ENCODE results near the gene NR4A1. TPM values are rescaled to one million over a fixed set of nuclear protein-coding genes. Genes with fewer than 3 reads are reported as not detected.
"Not testable (repeated sequence)": the region's sequence is repeated elsewhere in the genome, so short reads cannot be mapped to it uniquely, and the experiment has no call there.

Gene NR4A1
- total RNA-seq, 1 experiment from 2014 or later: 90.7 TPM

- DNase-seq (no peak), ATAC-seq (no peak)
- Histone ChIP-seq H3K9me2 (replicated peaks; ENCODE audit: low read length) (no peaks in the 10 kb centered on the region), H4K20me1 (ENCODE audit: low read length) (no peaks in the 10 kb centered on the region), H3K9me3 (ENCODE audit: low read length) (no peaks in the 10 kb centered on the region), H3K4me1 (ENCODE audit: insufficient read depth, low read length) (no peaks in the 10 kb centered on the region), H2AFZ (ENCODE audit: low read length) (no peak overlapping the region), H3K27me3 (ENCODE audit: low read length) (no peaks in the 10 kb centered on the region), H3K4me2 (ENCODE audit: low read length) (no peak overlapping the region), H3K4me3 (ENCODE audit: low read length) (no peak overlapping the region), H3K27ac (ENCODE audit: low read length) (no peak overlapping the region), H3K36me3 (ENCODE audit: low read depth, low read length) (no peaks in the 10 kb centered on the region), H3K79me2 (ENCODE audit: low read length) (no peaks in the 10 kb centered on the region), H3K9ac (ENCODE audit: low read length) (no peak overlapping the region), H3F3A (ENCODE audit: low read length, unreplicated experiment) (no peaks in the 10 kb centered on the region)
- intact Hi-C loops (cut with micrococcal nuclease): no loop called here
- no TSS peak for BruUV-seq (replicated peaks)
- CTCF ChIA-PET: no interaction called here
- no peak for TF ChIP-seq EZH2 (IDR thresholded peaks at IDR 0.05; ENCODE audit: low read length, unreplicated experiment)
- TF ChIP-seq, protein P1, sequence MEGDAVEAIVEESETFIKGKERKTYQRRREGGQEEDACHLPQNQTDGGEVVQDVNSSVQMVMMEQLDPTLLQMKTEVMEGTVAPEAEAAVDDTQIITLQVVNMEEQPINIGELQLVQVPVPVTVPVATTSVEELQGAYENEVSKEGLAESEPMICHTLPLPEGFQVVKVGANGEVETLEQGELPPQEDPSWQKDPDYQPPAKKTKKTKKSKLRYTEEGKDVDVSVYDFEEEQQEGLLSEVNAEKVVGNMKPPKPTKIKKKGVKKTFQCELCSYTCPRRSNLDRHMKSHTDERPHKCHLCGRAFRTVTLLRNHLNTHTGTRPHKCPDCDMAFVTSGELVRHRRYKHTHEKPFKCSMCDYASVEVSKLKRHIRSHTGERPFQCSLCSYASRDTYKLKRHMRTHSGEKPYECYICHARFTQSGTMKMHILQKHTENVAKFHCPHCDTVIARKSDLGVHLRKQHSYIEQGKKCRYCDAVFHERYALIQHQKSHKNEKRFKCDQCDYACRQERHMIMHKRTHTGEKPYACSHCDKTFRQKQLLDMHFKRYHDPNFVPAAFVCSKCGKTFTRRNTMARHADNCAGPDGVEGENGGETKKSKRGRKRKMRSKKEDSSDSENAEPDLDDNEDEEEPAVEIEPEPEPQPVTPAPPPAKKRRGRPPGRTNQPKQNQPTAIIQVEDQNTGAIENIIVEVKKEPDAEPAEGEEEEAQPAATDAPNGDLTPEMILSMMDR (conservative IDR thresholded peaks at IDR 0.05; ENCODE audit: low read depth, low read length): no peak
- TF ChIP-seq EZH2phosphoT487 (IDR thresholded peaks at IDR 0.05; ENCODE audit: borderline replicate concordance, low read length): no peak
- POLR2A ChIA-PET (ENCODE audit: unreplicated experiment): no interaction called here
Observed at GRCh38 chr12:52096332-52097044, 45.2 kb downstream of the NR4A1 start.

GRCh38 chr12:52097045-52097666 lies 45.9 kb downstream of the NR4A1 start:
- Histone ChIP-seq H3K27me3 (ENCODE audit: low read length) (no peaks in the 10 kb centered on the region), H3K79me2 (ENCODE audit: low read length) (no peaks in the 10 kb centered on the region), H3K9me3 (ENCODE audit: low read length) (no peaks in the 10 kb centered on the region), H2AFZ (ENCODE audit: low read length) (no peak overlapping the region), H3K27ac (ENCODE audit: low read length) (no peak overlapping the region), H3K36me3 (ENCODE audit: low read depth, low read length) (no peaks in the 10 kb centered on the region), H3K4me3 (ENCODE audit: low read length) (no peak overlapping the region), H4K20me1 (ENCODE audit: low read length) (no peaks in the 10 kb centered on the region), H3F3A (ENCODE audit: low read length, unreplicated experiment) (no peaks in the 10 kb centered on the region), H3K9ac (ENCODE audit: low read length) (no peak overlapping the region), H3K9me2 (replicated peaks; ENCODE audit: low read length) (no peaks in the 10 kb centered on the region), H3K4me1 (ENCODE audit: insufficient read depth, low read length) (no peaks in the 10 kb centered on the region), H3K4me2 (ENCODE audit: low read length) (no peak overlapping the region)
- TF ChIP-seq, protein P1 (conservative IDR thresholded peaks at IDR 0.05; ENCODE audit: low read depth, low read length): no peak
- TF ChIP-seq EZH2phosphoT487 (IDR thresholded peaks at IDR 0.05; ENCODE audit: borderline replicate concordance, low read length) (no peak), EZH2 (IDR thresholded peaks at IDR 0.05; ENCODE audit: low read length, unreplicated experiment) (no peak)
- intact Hi-C loops (cut with micrococcal nuclease): no loop called here
- CTCF ChIA-PET: no interaction called here
- no TSS peak for BruUV-seq (replicated peaks)
- ATAC-seq (no peak), DNase-seq (no peak)
- POLR2A ChIA-PET (ENCODE audit: unreplicated experiment): no interaction called here

DNA sequence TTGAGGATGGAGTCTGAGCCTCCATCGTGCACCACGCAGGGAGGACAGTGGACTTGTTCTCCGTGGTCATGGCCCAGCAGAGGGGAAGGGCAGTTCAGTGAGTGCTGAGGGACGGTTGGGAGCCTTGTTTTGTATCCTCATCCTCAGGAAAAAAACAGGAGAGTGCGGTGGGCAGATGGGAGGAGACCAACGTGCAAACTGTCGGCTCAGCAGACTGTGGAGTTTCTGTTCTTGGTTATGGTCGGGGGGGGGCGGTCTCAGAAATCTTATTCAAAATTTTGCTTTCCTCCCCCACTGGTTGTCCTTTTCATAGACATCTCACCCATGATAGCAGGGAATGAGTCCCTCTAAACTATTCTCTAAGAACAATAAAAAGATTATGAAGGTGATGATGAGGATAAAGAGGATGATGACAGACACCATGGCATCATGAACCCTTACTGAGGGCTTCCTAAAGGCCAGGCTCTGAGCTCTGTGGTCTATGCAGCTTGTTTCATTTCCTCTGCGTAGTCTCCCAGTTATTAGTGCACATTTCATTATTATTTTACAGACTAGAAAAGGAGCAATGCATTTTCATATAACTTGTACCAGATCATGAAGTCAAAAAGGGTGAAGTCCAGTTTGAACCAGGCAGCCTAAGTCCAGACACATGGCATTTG lies 53.3 kb downstream of the NR4A1 start:
- H3K36me3 ChIP-seq (ENCODE audit: low read depth, low read length); POLR2A ChIA-PET (ENCODE audit: unreplicated experiment); H3K27me3 ChIP-seq (ENCODE audit: low read length); DNase-seq; BruUV-seq (replicated peaks); H3K9me2 ChIP-seq (replicated peaks; ENCODE audit: low read length); H3K9me3 ChIP-seq (ENCODE audit: low read length); H3K4me3 ChIP-seq (ENCODE audit: low read length); intact Hi-C loops (cut with micrococcal nuclease); H3K9ac ChIP-seq (ENCODE audit: low read length); H3K27ac ChIP-seq (ENCODE audit: low read length); H4K20me1 ChIP-seq (ENCODE audit: low read length); H3K4me1 ChIP-seq (ENCODE audit: insufficient read depth, low read length); H3F3A ChIP-seq (ENCODE audit: low read length, unreplicated experiment); H3K79me2 ChIP-seq (ENCODE audit: low read length); ATAC-seq; H3K4me2 ChIP-seq (ENCODE audit: low read length); H2AFZ ChIP-seq (ENCODE audit: low read length); CTCF ChIA-PET: not testable (repeated sequence)

Other genes with a start within 250 kb of the NR4A1 start
- gene FIGNL2, start 202.7 kb upstream of the NR4A1 start, total RNA-seq (2014; rRNA removed): not detected in 2 replicates
- gene ANKRD33, start 163.3 kb upstream of the NR4A1 start, total RNA-seq (2014; rRNA removed): not detected in 2 replicates
- gene ACVRL1, start 143.9 kb upstream of the NR4A1 start, total RNA-seq (2014; rRNA removed): 0.40 TPM in 1 of 2 replicates, not detected in the other
- gene ACVR1B, start 99.7 kb upstream of the NR4A1 start, total RNA-seq (2014; rRNA removed): 9.8 and 11.5 TPM in 2 replicates
- gene TAMALIN, start 44.5 kb upstream of the NR4A1 start, total RNA-seq (2014; rRNA removed): 0.29 and 0.58 TPM in 2 replicates
- 110 and 167 TPM in 2 replicates for gene ATG101, start 18.5 kb downstream of the NR4A1 start, total RNA-seq (2014; rRNA removed)
- gene SMIM41, start 28.3 kb downstream of the NR4A1 start, total RNA-seq (2014; rRNA removed): not detected in 2 replicates
- 19.8 and 30.1 TPM in 2 replicates for gene KRT80, start 140.6 kb downstream of the NR4A1 start, total RNA-seq (2014; rRNA removed)
- gene KRT7, start 181.8 kb downstream of the NR4A1 start, total RNA-seq (2014; rRNA removed): 2,144 and 2,979 TPM in 2 replicates
- gene KRT86, start 223.2 kb downstream of the NR4A1 start, total RNA-seq (2014; rRNA removed): 0.98 and 1.2 TPM in 2 replicates
- gene KRT81, start 240.1 kb downstream of the NR4A1 start, total RNA-seq (2014; rRNA removed): 1,688 and 2,042 TPM in 2 replicates